ENCODE results near the gene GGTLC2. TPM values are rescaled to one million over a fixed set of nuclear protein-coding genes. Genes with fewer than 3 reads are reported as not detected.

The GGTLC2 gene
- total RNA-seq, 4 donors from 2014 or later, result not detected

DNA sequence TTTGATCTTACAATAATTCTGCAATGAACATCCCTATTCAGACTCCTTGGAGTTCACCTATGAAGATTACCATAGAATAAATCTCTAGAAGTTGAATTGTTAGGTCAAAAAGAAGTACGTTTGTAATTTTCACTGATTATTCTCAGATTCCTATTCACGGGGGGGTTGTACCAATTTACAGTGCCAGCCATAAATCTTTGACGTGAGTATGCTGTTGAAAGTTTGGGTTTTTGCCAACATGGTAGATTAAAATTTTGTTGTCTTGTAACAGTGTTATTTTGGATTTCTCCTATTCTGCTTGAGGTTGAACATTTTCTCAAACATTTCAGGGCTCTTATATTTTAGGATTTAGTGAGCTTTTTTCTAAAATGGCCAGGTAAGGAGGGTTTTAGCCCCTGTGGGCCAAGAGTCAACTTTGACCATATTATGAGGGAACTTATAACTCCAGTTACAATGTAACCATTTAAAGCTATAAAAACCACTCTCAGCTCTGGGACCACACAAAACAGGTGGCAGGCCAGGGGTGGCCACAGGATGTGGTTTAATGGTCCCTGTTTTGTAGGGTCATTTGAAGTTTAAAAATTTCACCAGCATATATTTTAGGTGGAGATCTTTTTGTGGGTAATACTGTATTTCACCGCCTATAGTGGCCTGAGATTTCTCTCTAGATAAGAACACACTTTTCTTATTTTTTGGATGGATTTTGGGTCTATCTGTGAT lies 25.8 kb downstream of the GGTLC2 start:
- Histone ChIP-seq H3K4me3 (no peak overlapping the region), H3K27me3 (no peaks in the 10 kb centered on the region), H3K27ac (no peak overlapping the region), H3K4me1 (no peaks in the 10 kb centered on the region), H3K9me3 (peaks cover 0 to 5% (median 0%) of the 10 kb centered on the region in 3 donors), H3K36me3 (no peaks in the 10 kb centered on the region)
- in situ Hi-C loops (cut with MboI; ENCODE audit: low sequenced_read_pairs in 4 of 4), result no loop called here
- intact Hi-C loops (cut with DNase I; ENCODE audit: low total_unique reads), result no loop called here
- DNase-seq (no peak), ATAC-seq (no peak)
- TF ChIP-seq POLR2A (IDR thresholded peaks at IDR 0.05), result no peak

- H3K4me3 ChIP-seq, result no peak overlapping the region
- H3K27me3 ChIP-seq, result no peaks in the 10 kb centered on the region
- no peak for DNase-seq
- ATAC-seq, result no peak
- H3K9me3 ChIP-seq, result peaks cover 0 to 5% (median 0%) of the 10 kb centered on the region in 3 donors
- intact Hi-C loops (cut with DNase I; ENCODE audit: low total_unique reads), result no loop called here
- in situ Hi-C loops (cut with MboI; ENCODE audit: low sequenced_read_pairs in 4 of 4), result no loop called here
- no peaks in the 10 kb centered on the region for H3K4me1 ChIP-seq
- H3K36me3 ChIP-seq, result no peaks in the 10 kb centered on the region
- no peak for TF ChIP-seq POLR2A (IDR thresholded peaks at IDR 0.05)
- TF ChIP-seq, protein P1, sequence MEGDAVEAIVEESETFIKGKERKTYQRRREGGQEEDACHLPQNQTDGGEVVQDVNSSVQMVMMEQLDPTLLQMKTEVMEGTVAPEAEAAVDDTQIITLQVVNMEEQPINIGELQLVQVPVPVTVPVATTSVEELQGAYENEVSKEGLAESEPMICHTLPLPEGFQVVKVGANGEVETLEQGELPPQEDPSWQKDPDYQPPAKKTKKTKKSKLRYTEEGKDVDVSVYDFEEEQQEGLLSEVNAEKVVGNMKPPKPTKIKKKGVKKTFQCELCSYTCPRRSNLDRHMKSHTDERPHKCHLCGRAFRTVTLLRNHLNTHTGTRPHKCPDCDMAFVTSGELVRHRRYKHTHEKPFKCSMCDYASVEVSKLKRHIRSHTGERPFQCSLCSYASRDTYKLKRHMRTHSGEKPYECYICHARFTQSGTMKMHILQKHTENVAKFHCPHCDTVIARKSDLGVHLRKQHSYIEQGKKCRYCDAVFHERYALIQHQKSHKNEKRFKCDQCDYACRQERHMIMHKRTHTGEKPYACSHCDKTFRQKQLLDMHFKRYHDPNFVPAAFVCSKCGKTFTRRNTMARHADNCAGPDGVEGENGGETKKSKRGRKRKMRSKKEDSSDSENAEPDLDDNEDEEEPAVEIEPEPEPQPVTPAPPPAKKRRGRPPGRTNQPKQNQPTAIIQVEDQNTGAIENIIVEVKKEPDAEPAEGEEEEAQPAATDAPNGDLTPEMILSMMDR (IDR thresholded peaks at IDR 0.05 in 4 of 5, conservative IDR thresholded peaks at IDR 0.05 in 1 of 5), result no peak
- no peak overlapping the region for H3K27ac ChIP-seq
Observed at GRCh38 chr22:22671506-22671905, 27.1 kb downstream of the GGTLC2 start.

DNA sequence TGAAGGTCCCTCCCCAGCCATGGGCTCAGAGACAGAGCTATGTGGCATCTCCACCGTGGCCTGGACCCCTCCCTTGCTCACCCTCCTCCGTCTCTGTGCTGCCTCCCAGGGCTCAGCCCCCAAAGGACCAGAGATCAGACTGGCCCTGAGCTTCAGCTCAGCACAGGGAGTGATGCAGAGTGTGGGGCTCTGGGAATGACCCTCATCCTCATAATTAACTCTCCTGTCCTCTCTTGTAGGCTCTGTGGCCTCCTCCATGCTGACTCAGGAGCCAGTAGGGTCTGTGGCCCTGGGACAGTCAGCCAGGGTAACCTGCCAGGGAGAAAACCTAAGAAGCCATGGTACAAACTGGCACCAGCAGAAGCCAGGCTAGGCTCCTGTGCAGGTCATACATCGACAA lies 28.7 kb downstream of the GGTLC2 start:
- intact Hi-C loops (cut with DNase I; ENCODE audit: low total_unique reads), result no loop called here
- no peaks in the 10 kb centered on the region for H3K36me3 ChIP-seq
- H3K4me1 ChIP-seq, result no peaks in the 10 kb centered on the region
- ATAC-seq (no peak), DNase-seq (no peak)
- in situ Hi-C loops (cut with MboI; ENCODE audit: low sequenced_read_pairs in 4 of 4), result no loop called here
- H3K9me3 ChIP-seq, result peaks cover 0 to 5% (median 0%) of the 10 kb centered on the region in 3 donors
- TF ChIP-seq, protein P1 (IDR thresholded peaks at IDR 0.05 in 4 of 5, conservative IDR thresholded peaks at IDR 0.05 in 1 of 5), result no peak
- TF ChIP-seq POLR2A (IDR thresholded peaks at IDR 0.05), result no peak
- H3K4me3 ChIP-seq, result no peak overlapping the region
- no peaks in the 10 kb centered on the region for H3K27me3 ChIP-seq
- no peak overlapping the region for H3K27ac ChIP-seq

DNA sequence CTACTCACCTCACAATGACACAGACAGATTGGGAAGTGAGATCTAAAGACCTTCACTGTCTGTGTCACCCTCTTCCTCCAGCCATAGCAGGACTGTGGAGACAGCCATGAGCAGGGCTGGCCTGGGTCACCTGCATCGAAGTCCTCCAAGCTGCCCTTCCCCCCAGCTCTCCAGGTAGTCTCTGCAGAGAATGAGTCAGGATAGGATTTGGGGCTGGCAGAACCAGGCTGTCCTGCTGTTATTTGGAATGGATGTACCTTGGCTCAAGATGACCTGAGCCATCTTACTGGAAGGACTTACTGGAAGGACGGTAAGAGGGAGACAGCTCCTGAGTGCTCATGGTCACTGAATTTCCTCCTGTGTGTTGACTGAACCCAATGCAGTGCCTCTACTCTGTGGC lies 29.2 kb downstream of the GGTLC2 start:
- in situ Hi-C loops (cut with MboI; ENCODE audit: low sequenced_read_pairs in 4 of 4) (no loop called here), intact Hi-C loops (cut with DNase I; ENCODE audit: low total_unique reads) (no loop called here)
- H3K4me1 ChIP-seq, result no peaks in the 10 kb centered on the region
- H3K9me3 ChIP-seq, result peaks cover 0 to 5% (median 0%) of the 10 kb centered on the region in 3 donors
- H3K4me3 ChIP-seq, result no peak overlapping the region
- TF ChIP-seq, protein P1 (IDR thresholded peaks at IDR 0.05 in 4 of 5, conservative IDR thresholded peaks at IDR 0.05 in 1 of 5), result no peak
- no peak for TF ChIP-seq POLR2A (IDR thresholded peaks at IDR 0.05)
- no peak overlapping the region for H3K27ac ChIP-seq
- H3K36me3 ChIP-seq, result no peaks in the 10 kb centered on the region
- no peaks in the 10 kb centered on the region for H3K27me3 ChIP-seq
- DNase-seq (no peak), ATAC-seq (no peak)

- ATAC-seq (no peak), DNase-seq (no peak)
- in situ Hi-C loops (cut with MboI; ENCODE audit: low sequenced_read_pairs in 4 of 4) (no loop called here), intact Hi-C loops (cut with DNase I; ENCODE audit: low total_unique reads) (no loop called here)
- TF ChIP-seq POLR2A (IDR thresholded peaks at IDR 0.05), result no peak
- TF ChIP-seq, protein P1 (IDR thresholded peaks at IDR 0.05 in 4 of 5, conservative IDR thresholded peaks at IDR 0.05 in 1 of 5), result no peak
- Histone ChIP-seq H3K36me3 (no peaks in the 10 kb centered on the region), H3K4me3 (no peak overlapping the region), H3K27me3 (no peaks in the 10 kb centered on the region), H3K4me1 (no peaks in the 10 kb centered on the region), H3K27ac (no peak overlapping the region), H3K9me3 (peaks cover 0 to 5% (median 0%) of the 10 kb centered on the region in 3 donors)
Observed at GRCh38 chr22:22674467-22674866, 30.1 kb downstream of the GGTLC2 start.
